Heart left ventricle (tissue), 13 donors: ENCODE data around the gene STXBP6.

Source experiments
- POLR2A ChIP-seq, 2 donors: fragments of 450-650 bp; IDR thresholded peaks; one replicate each; pipeline ENCODE4 v1.6.1; 2017; ENCODE audit warnings: antibody characterized with exemption in 2 of 2, mild to moderate bottlenecking in 2 of 2, moderate library complexity in 2 of 2
- TF ChIP-seq, protein P1 (sequence below), 12 donors: fragments of 200-600 bp; sonication (generic) in 4 of 12; IDR thresholded peaks; one replicate each; pipeline versions ENCODE4 v1.5.0 to v1.8.0; 2018 to 2022; ENCODE audit warnings: antibody characterized with exemption in 12 of 12, mild to moderate bottlenecking in 5 of 12
- donor health status: ischemic (EF 13 %, LVEDD 7.1; RV severe dilation, severe dysfunction).
- donor health status: DM: no; HTN: yes; CAD: no.
- donor health status: DM: no; HTN: no; CAD: no.
- donor health status: ischemic (EF 25% LVEDD 6.9; RV normal size, moderate dysfunction).
- donor health status: ischemic (EF 25% LVEDD 5.7; RV mildly dilated, moderate dysfunction).
- donor health status: ischemic (EF 35%, LVEDD 5.7; RV mildly dilated, moderate dysfunction).
- donor health status: nonischemic (EF 11% LVEDD 7.7; RV severe dilation, severe dysfunction).
- donor health status: DM: yes; HTN: yes; CAD: no.
- donor health status: PGD.
- donor health status: ischemic (EF 29% LVEDD 5.4; RV normal size, mild dysfunction).
- donor health status: nonischemic (EF 23%, LVEDD 6.1; RV moderate dilation, normal function).

DNA sequence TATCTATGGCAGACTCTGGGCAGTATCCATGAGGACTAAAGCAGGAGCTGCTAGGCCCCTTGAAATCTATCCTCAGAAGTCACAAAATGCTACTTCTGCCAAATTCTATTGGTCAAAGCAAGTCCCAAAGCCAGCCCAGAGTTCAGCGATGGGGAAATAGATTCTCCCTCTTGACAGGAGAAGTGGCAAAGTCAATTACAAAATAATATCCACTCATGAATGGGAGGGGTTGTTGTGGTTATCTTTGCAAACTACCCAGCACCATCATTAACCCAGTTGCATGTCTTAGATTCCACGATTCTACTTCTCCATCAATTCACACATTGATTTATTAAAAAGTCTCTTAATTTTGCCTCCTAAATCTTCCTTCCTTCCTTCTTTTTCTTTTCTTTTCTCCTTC is 30.7 kb upstream of the STXBP6 start:
- TF ChIP-seq, protein P1, sequence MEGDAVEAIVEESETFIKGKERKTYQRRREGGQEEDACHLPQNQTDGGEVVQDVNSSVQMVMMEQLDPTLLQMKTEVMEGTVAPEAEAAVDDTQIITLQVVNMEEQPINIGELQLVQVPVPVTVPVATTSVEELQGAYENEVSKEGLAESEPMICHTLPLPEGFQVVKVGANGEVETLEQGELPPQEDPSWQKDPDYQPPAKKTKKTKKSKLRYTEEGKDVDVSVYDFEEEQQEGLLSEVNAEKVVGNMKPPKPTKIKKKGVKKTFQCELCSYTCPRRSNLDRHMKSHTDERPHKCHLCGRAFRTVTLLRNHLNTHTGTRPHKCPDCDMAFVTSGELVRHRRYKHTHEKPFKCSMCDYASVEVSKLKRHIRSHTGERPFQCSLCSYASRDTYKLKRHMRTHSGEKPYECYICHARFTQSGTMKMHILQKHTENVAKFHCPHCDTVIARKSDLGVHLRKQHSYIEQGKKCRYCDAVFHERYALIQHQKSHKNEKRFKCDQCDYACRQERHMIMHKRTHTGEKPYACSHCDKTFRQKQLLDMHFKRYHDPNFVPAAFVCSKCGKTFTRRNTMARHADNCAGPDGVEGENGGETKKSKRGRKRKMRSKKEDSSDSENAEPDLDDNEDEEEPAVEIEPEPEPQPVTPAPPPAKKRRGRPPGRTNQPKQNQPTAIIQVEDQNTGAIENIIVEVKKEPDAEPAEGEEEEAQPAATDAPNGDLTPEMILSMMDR (IDR thresholded peaks at IDR 0.05), result no peak
- TF ChIP-seq POLR2A (IDR thresholded peaks at IDR 0.05), result no peak
